ENCODE data around the gene GOSR2.

GOSR2 gene

DNA sequence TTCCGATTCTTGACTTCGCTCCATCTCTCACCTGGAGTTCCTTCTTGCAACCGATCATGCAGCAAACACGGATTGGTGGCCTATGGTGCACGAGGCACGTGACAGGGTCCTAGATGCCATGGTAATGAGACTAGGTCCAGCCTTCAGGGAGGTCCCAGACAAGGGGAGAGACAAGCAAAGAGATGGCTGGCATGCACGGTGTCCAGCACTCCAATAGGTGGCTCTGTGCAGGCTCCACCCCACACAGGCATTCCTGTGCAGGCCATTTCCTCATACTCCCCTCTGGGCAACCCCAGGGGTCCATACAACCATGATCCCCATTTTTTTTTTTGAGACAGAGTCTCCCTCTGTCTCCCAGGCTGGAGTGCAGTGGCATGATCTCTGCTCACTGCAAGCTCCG, 40.3 kb upstream of the GOSR2 start:
- Histone ChIP-seq H3K4me3 (ENCODE audit: insufficient read depth, low read depth, low read length) (no peak overlapping the region), H3K27ac (ENCODE audit: insufficient read depth, low read depth, low read length, poor library complexity, severe bottlenecking) (no peak overlapping the region), H3K27me3 (ENCODE audit: control insufficient read depth, insufficient read depth, low read length, poor library complexity, severe bottlenecking) (no peaks in the 10 kb centered on the region), H3K4me1 (ENCODE audit: control insufficient read depth, insufficient read depth, low read length) (peaks cover 5% of the 10 kb centered on the region), H3K9me3 (ENCODE audit: control insufficient read depth, low read length) (no peaks in the 10 kb centered on the region), H3K36me3 (ENCODE audit: control insufficient read depth, insufficient read depth, low read length) (no peaks in the 10 kb centered on the region)
- 93 to 94% methylated on average over 8 of the region's 8 CpGs for WGBS, 2 experiments

DNA sequence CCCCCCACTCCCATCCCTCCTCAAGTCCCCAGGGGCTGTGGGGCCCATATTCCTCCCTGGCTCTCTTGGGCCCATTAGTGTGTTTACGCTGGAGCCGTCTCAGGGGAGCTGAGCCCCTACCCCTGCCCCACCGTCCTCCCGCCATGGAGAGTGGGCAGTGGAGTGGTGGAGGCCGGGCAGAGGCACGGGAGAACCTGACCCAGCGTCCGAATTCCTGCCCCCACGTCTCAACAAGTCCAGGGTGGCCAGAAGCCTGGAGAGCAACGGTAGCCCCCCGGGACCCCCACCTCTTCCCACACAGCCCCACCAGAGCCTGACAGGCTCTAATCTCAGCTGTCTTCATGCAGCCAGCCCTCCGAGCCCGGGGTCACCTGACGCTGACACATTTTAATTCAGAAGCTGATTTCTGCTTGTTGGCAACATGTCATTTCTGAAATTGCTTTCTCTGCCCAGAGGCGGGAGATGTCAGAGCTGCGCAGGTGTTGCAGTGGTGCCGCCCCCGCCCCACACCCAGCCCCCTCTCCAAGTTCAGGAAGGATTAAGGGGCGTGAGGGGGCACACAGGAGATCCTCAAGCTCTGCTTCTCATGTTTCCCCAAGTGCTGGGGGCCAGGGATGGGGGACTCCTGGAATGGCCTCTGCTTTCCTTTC, 39.0 kb upstream of the GOSR2 start:
- peaks cover 6% of the 10 kb centered on the region for H3K4me1 ChIP-seq (ENCODE audit: control insufficient read depth, insufficient read depth, low read length)
- 88% methylated on average over 19 of the region's 19 CpGs for WGBS, 2 experiments
- no peak overlapping the region for H3K4me3 ChIP-seq (ENCODE audit: insufficient read depth, low read depth, low read length)
- H3K36me3 ChIP-seq (ENCODE audit: control insufficient read depth, insufficient read depth, low read length): no peaks in the 10 kb centered on the region
- H3K27ac ChIP-seq (ENCODE audit: insufficient read depth, low read depth, low read length, poor library complexity, severe bottlenecking): no peak overlapping the region
- no peaks in the 10 kb centered on the region for H3K9me3 ChIP-seq (ENCODE audit: control insufficient read depth, low read length)
- H3K27me3 ChIP-seq (ENCODE audit: control insufficient read depth, insufficient read depth, low read length, poor library complexity, severe bottlenecking): no peaks in the 10 kb centered on the region

DNA sequence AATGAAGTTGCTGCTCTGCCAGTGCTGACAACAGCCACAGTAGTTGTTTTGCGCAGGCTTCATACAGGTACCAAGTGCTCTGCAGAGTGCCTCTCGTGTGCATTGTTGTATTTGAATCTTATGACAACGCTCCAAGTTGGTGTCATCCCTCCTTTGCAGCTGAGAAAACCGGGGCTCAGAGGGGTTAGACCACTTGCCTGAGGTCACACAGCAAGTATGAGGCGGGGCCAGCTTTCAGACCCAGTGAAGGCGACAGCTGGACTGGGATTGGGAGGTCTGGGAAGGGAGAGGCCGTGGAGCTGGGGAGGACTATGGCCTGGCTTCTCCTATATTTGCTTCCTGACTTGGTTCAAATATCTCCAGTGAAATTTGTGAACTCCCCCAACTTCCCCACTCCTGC, 38.4 kb upstream of the GOSR2 start:
- H3K27ac ChIP-seq (ENCODE audit: insufficient read depth, low read depth, low read length, poor library complexity, severe bottlenecking): no peak overlapping the region
- no peak overlapping the region for H3K4me3 ChIP-seq (ENCODE audit: insufficient read depth, low read depth, low read length)
- peaks cover 11% of the 10 kb centered on the region for H3K4me1 ChIP-seq (ENCODE audit: control insufficient read depth, insufficient read depth, low read length)
- H3K36me3 ChIP-seq (ENCODE audit: control insufficient read depth, insufficient read depth, low read length): no peaks in the 10 kb centered on the region
- H3K9me3 ChIP-seq (ENCODE audit: control insufficient read depth, low read length): no peaks in the 10 kb centered on the region
- no peaks in the 10 kb centered on the region for H3K27me3 ChIP-seq (ENCODE audit: control insufficient read depth, insufficient read depth, low read length, poor library complexity, severe bottlenecking)
- 92 to 93% methylated on average over 7 of the region's 7 CpGs for WGBS, 2 experiments

DNA sequence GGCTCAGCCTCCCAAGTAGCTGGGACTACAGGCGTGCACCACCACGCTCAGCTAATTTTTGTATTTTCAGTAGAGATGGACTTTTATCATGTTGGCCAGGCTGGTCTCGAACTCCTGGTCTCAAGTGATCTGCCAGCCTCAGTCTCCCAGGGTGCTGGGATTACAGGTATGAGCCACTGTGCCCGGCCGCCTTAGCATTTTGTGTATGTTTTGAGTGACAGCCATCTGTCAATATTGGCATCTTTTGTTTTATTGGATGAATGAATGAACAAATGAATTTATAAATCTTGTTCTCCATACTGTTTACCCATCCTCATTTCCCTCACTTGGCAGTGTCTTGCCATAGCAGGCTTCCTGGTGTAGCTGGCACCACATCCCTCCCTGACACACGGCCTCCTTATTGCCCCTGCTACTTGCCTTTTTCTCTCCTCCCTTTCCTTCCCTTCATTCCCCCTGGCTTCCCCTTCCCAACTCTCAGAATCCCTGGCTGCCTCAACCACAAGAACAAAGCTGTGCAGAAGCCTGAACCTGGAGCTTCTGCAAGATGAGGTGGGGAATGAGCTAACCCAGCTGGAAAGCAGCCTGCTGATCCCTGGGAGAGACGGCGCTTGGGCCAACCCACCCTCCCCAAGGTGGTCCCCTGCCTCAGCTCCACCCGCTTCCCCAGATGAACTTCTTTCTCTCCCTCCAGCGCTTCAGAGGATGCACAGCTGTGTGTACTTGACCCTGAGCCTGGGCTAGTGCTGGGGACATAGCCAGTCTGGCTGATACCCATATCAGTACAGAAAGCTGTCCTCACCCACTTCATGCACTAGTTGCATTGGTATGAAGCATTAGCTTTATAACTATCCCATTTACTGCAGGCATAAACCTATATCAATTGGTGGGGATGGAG, 37.3 kb upstream of the GOSR2 start:
- no peaks in the 10 kb centered on the region for H3K9me3 ChIP-seq (ENCODE audit: control insufficient read depth, low read length)
- H3K27ac ChIP-seq (ENCODE audit: insufficient read depth, low read depth, low read length, poor library complexity, severe bottlenecking): no peak overlapping the region
- no peak overlapping the region for H3K4me3 ChIP-seq (ENCODE audit: insufficient read depth, low read depth, low read length)
- peaks cover 19% of the 10 kb centered on the region for H3K4me1 ChIP-seq (ENCODE audit: control insufficient read depth, insufficient read depth, low read length)
- WGBS, 2 experiments: 85 to 87% methylated on average over 10 of the region's 10 CpGs
- H3K36me3 ChIP-seq (ENCODE audit: control insufficient read depth, insufficient read depth, low read length): no peaks in the 10 kb centered on the region
- H3K27me3 ChIP-seq (ENCODE audit: control insufficient read depth, insufficient read depth, low read length, poor library complexity, severe bottlenecking): no peaks in the 10 kb centered on the region

DNA sequence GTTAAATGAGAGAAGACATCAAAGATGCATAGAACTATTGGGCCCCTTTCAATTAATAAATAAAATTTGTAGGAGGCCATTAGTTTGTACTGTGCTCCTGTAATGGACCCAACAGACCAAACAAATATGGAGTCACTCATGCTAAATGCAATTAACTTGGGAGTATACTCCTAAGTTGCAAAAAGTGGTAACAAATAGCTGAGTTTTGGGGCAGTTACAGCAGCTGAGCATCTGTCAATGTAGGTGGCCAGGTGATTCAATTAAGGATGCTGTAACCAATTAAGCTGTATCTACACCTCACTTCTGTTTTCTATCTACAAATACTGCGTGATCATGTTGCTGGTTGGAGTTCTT, 36.7 kb upstream of the GOSR2 start:
- H3K27ac ChIP-seq (ENCODE audit: insufficient read depth, low read depth, low read length, poor library complexity, severe bottlenecking): no peak overlapping the region
- H3K4me3 ChIP-seq (ENCODE audit: insufficient read depth, low read depth, low read length): no peak overlapping the region
- 91% methylated on average over 1 of the region's 1 CpG; no CpG with 5 or more reads in 1 of the 2 experiments for WGBS, 2 experiments
- no peaks in the 10 kb centered on the region for H3K36me3 ChIP-seq (ENCODE audit: control insufficient read depth, insufficient read depth, low read length)
- no peaks in the 10 kb centered on the region for H3K9me3 ChIP-seq (ENCODE audit: control insufficient read depth, low read length)
- H3K4me1 ChIP-seq (ENCODE audit: control insufficient read depth, insufficient read depth, low read length): peaks cover 19% of the 10 kb centered on the region
- no peaks in the 10 kb centered on the region for H3K27me3 ChIP-seq (ENCODE audit: control insufficient read depth, insufficient read depth, low read length, poor library complexity, severe bottlenecking)

DNA sequence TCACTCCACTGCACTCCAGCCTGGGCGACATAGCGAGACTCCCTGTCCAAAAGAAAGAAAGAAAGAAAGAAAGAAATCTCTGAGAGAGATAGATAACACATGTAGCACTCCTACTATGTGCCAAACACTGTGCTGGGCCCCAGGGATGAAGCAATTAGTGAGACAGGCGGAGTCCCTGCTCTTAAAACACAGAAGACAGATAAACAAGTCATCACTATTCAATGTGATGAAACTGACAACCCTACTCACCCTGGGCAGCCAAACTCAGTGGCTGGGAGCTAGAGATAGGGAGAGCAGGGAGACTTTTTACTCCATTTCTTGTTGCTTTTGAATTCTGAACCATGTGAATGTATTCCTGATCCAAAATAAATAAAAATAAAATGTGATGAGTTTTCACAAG, 35.2 kb upstream of the GOSR2 start:
- H3K36me3 ChIP-seq (ENCODE audit: control insufficient read depth, insufficient read depth, low read length): no peaks in the 10 kb centered on the region
- 94 to 95% methylated on average over 3 of the region's 3 CpGs for WGBS, 2 experiments
- H3K4me3 ChIP-seq (ENCODE audit: insufficient read depth, low read depth, low read length): no peak overlapping the region
- H3K27ac ChIP-seq (ENCODE audit: insufficient read depth, low read depth, low read length, poor library complexity, severe bottlenecking): no peak overlapping the region
- no peaks in the 10 kb centered on the region for H3K9me3 ChIP-seq (ENCODE audit: control insufficient read depth, low read length)
- H3K4me1 ChIP-seq (ENCODE audit: control insufficient read depth, insufficient read depth, low read length): peaks cover 19% of the 10 kb centered on the region
- no peaks in the 10 kb centered on the region for H3K27me3 ChIP-seq (ENCODE audit: control insufficient read depth, insufficient read depth, low read length, poor library complexity, severe bottlenecking)

DNA sequence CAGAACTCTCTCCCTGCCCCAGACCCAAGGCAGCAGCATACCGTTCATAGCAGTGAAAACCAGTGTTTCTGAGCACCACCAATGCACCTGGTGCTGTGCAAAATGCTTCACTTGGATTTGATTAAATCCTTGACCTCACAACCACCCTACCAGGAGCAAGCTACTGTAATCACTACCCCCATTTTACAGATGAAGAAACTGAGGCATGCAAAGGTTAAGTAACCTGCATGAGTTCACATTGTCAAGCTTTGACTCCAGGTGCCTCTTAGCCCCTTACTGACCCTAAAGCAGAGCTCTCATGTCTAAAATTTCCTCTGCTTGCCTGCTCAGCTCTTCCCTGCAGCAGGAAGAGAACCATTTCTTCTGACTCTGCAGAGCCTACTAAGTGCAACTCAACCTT, 34.2 kb upstream of the GOSR2 start:
- Histone ChIP-seq H3K4me3 (ENCODE audit: insufficient read depth, low read depth, low read length) (no peak overlapping the region), H3K27me3 (ENCODE audit: control insufficient read depth, insufficient read depth, low read length, poor library complexity, severe bottlenecking) (no peaks in the 10 kb centered on the region), H3K36me3 (ENCODE audit: control insufficient read depth, insufficient read depth, low read length) (no peaks in the 10 kb centered on the region), H3K27ac (ENCODE audit: insufficient read depth, low read depth, low read length, poor library complexity, severe bottlenecking) (no peak overlapping the region), H3K4me1 (ENCODE audit: control insufficient read depth, insufficient read depth, low read length) (peaks cover 19% of the 10 kb centered on the region), H3K9me3 (ENCODE audit: control insufficient read depth, low read length) (no peaks in the 10 kb centered on the region)
- 79 to 90% methylated on average over 1 of the region's 1 CpG for WGBS, 2 experiments

GRCh38 chr17:46889519-46889918, 33.4 kb upstream of the GOSR2 start:
- H3K27me3 ChIP-seq (ENCODE audit: control insufficient read depth, insufficient read depth, low read length, poor library complexity, severe bottlenecking): no peaks in the 10 kb centered on the region
- no peaks in the 10 kb centered on the region for H3K36me3 ChIP-seq (ENCODE audit: control insufficient read depth, insufficient read depth, low read length)
- peaks cover 13% of the 10 kb centered on the region for H3K4me1 ChIP-seq (ENCODE audit: control insufficient read depth, insufficient read depth, low read length)
- 93 to 96% methylated on average over 4 of the region's 4 CpGs for WGBS, 2 experiments
- H3K4me3 ChIP-seq (ENCODE audit: insufficient read depth, low read depth, low read length): no peak overlapping the region
- H3K9me3 ChIP-seq (ENCODE audit: control insufficient read depth, low read length): no peaks in the 10 kb centered on the region
- no peak overlapping the region for H3K27ac ChIP-seq (ENCODE audit: insufficient read depth, low read depth, low read length, poor library complexity, severe bottlenecking)

DNA sequence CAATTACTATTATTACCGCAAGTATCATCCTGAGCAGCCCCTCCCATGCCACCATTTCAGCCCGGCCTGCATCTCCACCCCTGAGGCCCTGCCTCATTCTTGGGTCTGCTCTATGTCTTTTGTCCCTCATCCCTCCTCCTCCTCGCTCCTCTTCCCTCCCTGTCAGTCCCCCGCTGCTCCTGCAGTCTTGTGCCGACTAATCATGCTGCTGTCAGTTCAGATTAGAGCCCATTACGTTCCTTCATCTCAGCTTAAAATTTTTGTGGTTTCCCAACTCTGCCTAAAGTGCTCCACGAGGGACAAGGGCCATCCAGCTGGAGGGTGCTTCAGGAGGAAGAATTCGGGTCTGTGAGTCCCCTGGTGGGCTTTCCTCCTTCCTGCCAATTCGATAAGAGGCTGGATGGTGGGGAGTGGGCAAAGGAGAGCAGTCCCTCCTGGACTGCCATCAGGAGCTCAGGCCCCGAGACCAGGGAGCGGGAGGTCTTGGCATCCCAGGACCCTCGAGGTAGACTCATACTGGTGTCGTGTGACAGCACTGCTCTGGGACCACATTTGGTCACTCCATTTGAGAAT, 32.9 kb upstream of the GOSR2 start:
- no peaks in the 10 kb centered on the region for H3K27me3 ChIP-seq (ENCODE audit: control insufficient read depth, insufficient read depth, low read length, poor library complexity, severe bottlenecking)
- H3K27ac ChIP-seq (ENCODE audit: insufficient read depth, low read depth, low read length, poor library complexity, severe bottlenecking): no peak overlapping the region
- H3K36me3 ChIP-seq (ENCODE audit: control insufficient read depth, insufficient read depth, low read length): no peaks in the 10 kb centered on the region
- peaks cover 13% of the 10 kb centered on the region for H3K4me1 ChIP-seq (ENCODE audit: control insufficient read depth, insufficient read depth, low read length)
- H3K9me3 ChIP-seq (ENCODE audit: control insufficient read depth, low read length): no peaks in the 10 kb centered on the region
- no peak overlapping the region for H3K4me3 ChIP-seq (ENCODE audit: insufficient read depth, low read depth, low read length)
- 53 to 56% methylated on average over 13 of the region's 13 CpGs for WGBS, 2 experiments

- no peak overlapping the region for H3K27ac ChIP-seq (ENCODE audit: insufficient read depth, low read depth, low read length, poor library complexity, severe bottlenecking)
- H3K4me3 ChIP-seq (ENCODE audit: insufficient read depth, low read depth, low read length): no peak overlapping the region
- WGBS, 2 experiments: 90 to 94% methylated on average over 6 of the region's 6 CpGs
- H3K27me3 ChIP-seq (ENCODE audit: control insufficient read depth, insufficient read depth, low read length, poor library complexity, severe bottlenecking): no peaks in the 10 kb centered on the region
- H3K4me1 ChIP-seq (ENCODE audit: control insufficient read depth, insufficient read depth, low read length): peaks cover 13% of the 10 kb centered on the region
- no peaks in the 10 kb centered on the region for H3K9me3 ChIP-seq (ENCODE audit: control insufficient read depth, low read length)
- no peaks in the 10 kb centered on the region for H3K36me3 ChIP-seq (ENCODE audit: control insufficient read depth, insufficient read depth, low read length)
Measured at GRCh38 chr17:46890638-46891037, 32.3 kb upstream of the GOSR2 start.
